GM19240 (cell line): Measurements from ENCODE around the gene CHID1.

ENCODE experiments used
- DNase-seq: peaks from one replicate; pipeline ENCODE4 v3.0.0; 2011; ENCODE audit warnings: low spot score; ENCODE audit not compliant: insufficient read length

Gene CHID1

GRCh38 chr11:850775-851763 lies 59.5 kb downstream of the CHID1 start:
- DNase-seq, result no peak

DNA sequence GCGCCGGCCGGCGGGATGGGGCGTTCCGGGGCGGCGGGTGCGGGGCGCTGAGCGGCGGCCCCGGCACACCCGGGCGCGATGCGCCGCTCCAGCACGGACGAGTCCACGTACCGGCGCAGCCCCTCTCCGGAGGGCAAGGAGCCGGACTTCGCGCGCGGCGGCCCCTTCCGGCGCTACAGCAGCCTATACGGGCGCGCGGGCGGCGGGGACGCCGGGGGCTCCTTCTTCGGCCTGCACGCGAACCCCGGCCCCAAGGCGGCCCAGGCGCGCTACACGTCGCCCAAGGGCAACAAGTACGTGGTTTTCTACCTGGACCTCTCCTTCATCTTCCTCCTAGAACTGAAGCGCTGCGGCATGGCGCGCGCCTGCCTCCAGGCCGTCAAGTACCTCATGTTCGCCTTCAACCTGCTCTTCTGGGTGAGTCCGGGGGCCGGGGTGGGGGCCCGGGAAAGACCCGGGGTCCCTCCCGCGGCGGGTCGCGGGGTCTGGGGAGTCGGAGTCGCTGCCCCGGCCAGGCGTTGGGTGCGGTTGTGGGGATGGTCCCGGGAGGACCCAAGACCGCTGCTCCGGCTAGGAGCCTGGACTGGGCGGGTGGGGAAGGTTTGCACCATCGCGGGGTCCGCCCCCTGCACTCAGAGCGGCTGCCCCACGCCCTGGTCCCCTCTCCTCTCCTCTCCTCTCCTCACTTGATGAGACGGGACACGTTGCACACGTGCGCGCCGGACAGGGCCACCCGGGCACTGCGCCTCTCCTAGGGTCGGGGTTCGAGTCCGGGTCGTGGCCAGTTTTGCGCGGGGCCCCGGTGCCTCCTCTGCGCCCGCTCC lies 60.4 kb downstream of the CHID1 start:
- DNase-seq, result no peak

GRCh38 chr11:849104-849824 lies 61.3 kb downstream of the CHID1 start:
- DNase-seq, result no peak

- peak; percentile 95 for DNase-seq
Observed at GRCh38 chr11:848380-848931, 62.2 kb downstream of the CHID1 start.

DNA sequence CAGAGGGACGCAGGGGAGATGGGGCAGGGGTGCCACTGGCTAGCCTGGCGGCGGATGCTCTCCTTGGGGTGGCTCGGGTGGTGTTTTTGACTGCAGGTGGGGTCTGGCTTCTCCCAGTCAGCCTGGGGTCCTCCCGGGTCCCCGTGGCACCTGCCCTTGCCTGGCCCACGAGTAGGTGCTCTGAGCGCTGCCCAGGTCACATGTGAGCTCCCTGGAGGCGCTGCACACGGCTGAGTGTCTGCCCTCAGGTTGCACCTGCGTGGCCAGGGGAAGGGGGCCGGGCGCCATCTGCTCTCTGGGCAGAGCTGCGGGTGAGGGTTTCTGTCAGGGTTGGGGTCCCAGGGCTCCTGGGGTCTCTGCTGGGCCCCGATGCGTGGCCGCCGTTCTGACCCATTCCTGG lies 62.7 kb downstream of the CHID1 start:
- no peak for DNase-seq

DNA sequence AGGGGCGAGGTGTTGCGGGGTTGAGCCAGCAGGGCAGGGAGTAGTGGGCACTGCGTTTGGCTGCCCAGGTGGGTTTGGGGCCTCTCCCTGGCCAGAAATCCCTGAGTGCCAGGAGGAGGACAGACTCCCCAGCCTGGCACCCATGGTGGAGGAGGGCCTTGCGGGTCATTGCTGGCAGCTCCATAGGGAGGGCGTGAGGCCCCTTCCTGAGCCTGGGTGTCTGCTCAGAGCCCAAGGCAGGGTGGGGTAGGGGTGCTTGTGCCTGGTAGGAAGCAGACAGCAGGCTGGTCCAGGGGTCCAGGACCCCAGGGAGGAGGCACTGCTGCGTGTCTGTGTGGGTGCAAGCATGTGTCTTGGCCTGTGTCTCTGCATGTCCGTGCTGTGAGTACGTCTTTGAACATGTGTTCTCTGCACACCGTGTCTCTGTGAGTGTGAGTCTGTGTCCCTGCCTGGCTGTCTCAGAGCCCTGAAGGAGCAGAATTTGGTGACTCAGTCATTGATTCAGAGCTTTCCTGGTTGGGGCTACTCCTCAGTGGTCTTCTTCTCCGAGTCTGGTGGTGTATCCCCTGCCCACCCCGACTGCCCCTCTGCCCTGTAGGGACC lies 64.0 kb downstream of the CHID1 start:
- DNase-seq, result no peak

- no peak for DNase-seq
Observed at GRCh38 chr11:845872-846495, 64.6 kb downstream of the CHID1 start.

DNA sequence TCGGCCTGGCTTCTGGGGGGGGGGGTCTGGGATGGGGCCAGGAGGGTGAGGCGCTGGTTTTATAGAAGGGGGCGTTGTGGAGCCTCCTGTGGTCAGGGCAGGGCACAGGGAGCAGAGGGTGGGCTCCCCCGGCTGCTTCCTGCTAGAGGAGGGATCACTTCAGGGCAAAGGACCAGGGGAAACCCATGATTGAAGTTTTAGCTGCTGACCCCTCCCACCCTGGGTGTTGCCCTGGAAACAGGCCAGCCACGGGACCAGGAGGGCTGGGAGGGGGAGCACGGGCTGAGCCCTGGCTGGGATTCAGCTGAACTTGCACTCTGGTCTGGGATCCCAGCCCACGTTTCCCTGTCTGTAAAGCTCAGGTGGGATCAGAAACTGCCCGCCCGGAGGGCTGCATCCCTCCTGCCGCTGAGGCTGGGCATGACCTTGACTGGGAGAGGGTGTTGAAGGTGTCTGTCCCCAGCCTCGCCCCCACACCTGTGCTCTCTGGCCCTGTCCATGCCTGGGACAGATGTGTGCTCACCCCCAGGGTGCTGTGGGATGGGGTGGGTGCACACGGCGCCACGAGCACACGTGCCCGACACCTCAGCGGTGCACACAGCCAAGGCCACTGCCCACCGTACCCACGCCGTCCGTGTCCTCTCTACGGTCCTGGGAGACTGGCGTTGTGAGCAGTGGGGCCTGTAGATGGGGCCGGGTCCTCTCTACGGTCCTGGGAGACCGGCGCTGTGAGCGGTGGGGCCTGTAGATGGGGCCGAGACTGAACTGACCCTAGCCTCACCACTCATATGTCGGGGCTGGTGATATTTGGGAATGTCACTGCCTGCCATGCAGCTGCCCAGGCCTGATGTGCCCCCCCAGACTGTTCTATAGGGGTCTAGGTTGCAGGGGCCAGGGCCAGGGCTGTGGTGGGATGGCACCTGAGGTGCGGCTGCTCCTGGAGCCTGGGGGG lies 65.6 kb downstream of the CHID1 start:
- no peak for DNase-seq

DNA sequence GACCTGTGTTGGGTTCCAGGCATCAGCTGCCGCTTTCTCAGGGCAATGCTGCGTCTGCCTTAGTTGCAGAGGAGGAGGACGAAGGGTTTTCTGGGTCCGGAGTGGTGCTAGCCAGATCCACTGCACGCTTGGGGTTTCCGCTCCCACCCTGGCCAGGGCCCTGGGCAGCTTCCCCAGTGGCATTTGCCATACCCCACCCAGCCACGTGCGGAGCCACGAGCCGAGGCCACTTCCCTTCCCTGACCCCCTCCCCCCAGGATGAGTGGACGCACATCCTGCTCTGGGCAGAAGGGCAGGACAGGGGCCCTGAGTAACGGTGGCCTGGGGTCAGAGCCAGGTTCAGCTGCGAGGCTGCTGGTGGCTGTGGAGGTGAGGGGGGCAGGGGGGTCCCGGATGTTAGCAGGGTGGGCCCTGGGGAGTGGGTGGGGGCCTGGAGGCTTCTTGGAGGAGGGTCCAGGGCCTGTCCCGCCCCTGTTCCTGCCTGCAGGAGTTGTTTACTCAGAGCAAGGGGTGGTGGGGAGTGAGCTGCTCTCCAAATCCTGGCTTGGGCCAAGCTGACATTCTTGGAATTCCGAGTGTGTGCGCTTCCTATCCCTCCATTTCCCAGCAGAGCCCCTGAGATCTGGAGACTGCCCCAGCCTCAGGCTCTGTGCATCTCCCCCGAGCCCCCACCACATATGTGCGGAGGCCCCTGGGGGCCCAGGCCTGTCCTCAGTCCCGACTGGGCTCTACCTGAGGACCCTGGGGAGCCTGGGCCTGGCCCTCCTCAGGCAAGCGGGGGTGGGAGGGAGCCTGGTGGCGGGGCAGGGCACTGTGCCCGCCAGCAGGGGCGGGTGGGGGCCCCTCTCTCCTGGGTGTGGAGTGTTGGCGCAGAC lies 66.6 kb downstream of the CHID1 start:
- no peak for DNase-seq

DNA sequence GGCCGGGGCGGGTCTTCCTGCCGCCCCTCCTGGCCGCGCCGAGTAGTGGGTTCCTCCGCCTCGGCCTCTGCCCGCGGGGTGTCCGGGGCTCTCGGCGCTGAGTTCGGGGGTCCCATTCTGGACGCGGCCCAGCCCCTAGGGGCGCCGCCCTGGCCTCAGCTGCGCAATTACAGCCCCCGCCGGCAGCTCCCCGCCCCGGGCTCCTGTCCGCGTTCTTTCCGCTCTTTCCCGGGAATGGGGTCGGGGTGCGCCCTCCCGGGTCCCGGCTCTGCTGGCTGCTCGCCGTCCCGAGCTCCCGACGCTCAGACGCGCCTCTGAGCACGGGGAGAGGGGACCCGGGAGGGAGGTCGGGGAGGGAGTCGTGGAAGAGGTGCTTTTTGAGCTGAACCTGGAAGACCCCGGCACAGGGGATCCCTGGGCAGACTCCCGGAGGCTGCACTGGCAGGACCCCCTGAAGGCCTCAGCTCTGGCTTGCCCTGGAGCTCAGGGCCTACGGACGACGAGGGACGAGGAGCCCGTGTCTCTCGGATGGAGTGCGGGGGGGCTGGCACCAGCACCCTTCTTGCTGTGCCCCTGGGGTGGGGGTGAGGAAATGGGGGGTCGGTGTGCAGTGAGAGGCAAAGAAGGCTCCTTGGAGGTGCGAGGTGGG lies 67.4 kb downstream of the CHID1 start:
- no peak for DNase-seq

GRCh38 chr11:842370-843002 lies 68.1 kb downstream of the CHID1 start, which contains the start of the genes POLR2L and TSPAN4:
TSS of gene POLR2L (minus strand) at chr11:842529. CDS start at chr11:842508, 21 bp downstream.
TSS of gene TSPAN4 (plus strand) at chr11:842852. CDS start at chr11:850305, 7,453 bp downstream.
- peak; percentile 95 for DNase-seq

DNA sequence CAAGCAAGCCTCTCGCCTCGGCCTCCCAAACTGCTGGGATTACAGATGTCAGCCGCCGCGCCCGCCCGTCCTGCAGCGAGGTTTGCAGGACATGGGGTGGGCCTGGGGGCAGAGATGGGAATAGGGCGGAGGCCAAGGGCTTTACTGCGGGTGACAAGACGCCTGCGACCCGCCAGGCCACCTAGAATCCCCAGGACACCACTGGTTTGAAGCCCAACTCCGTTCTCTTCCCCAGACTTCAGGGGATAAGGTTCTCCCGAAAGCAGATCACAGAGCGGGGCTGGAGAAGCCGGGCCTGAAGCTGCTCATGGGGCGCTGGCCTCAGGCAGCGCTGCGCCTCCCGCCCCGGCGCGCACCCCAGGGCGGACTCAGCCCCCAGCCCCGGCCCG lies 68.6 kb downstream of the CHID1 start:
- DNase-seq, result no peak

DNA sequence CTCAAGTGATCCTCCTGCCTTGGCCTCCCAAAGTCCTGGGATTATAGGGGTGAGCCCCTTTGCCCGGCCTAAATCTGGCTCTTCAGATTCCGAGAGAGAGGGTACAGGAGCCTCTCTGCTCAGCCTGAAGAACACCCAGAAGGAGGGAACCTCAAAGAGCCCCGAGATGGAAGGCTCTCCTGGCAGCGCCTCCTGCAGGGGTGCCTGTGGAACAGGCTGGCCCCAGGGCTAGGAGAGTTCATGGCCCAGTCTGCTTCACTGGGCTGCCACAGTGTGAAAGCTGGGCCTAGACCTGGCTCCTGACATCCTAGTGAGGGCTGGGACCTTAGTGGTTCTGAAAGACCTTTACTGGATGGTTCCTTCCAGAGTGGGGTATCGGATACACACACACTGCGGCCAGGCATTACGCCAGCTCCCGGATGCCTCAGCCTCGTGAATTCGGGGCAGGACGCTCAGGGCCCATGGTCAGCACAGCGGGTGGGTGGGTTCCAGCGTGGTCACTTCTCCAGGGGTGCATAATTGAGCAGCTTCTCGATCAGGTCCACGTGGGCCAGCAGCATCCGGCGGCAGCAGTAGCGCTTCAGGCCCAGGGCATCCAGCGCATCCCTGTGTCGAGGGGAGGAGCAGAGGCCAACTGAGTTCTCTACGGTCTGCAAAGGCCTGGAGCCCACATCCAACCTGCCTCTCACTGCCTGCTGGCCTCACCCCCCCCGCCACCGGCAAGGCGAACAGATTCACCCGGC lies 70.6 kb downstream of the CHID1 start:
- no peak for DNase-seq

DNA sequence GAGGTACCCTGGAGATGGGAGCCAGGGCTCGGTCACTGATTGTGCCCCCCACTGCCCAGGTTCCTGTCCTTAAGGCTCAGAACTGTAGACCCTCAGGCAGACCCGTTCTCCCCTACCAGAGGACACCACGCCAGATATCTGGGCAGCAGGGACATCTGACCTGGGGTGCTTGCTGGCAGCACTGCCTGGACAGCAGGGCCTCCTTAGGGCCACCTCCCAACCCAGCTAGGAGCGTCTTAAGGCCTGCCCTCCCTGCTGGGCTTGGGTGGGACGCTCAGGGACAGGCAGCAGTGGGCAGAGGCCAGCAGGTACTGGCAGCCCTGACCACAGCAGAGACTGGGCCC lies 71.4 kb downstream of the CHID1 start:
- no peak for DNase-seq

DNA sequence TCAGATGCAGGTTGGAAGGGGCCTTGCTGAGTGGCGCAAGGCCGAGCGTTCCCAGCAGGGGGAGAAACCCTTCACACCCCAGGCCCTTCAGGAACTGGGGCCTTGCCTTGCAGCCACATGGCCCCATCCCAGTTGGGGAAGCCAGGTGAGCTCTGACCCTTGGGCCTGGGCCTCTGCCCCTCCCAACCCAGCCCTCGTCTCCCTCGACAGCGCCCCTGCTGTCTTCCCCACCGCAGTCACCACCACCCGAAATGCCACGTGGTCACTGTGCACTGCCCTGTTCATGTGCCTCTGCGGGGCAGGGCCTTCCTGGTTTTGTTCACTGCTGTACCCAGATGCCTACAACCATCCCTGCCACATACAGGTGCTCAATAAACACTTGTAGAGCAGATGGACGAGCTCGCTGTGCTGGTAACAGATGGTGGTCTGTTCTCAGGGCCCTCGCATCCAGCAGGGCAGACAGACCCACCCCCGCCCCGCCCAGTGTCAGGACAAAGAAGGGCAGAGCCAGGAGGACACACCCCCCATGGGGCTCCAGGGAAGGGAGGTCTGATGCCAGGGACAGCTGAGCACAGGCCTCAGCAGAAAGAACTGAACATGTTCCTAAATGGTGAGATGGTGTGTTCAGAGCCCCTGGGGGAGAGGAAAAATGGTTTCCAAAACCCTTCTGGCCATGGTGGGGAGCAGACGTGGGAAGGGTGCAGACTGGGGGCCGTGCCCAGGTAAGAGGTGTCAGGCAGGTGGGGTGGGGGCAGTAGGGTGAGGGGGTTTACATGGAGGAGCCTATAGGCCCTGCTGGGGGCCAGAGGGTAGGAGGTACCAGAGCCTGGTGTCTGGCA lies 72.0 kb downstream of the CHID1 start:
- no peak for DNase-seq

GRCh38 chr11:837990-838307 lies 72.7 kb downstream of the CHID1 start:
- DNase-seq, result no peak
